SK-N-SH treated with all-trans-retinoic acid at 6 μM for 48 hours (cell line): ENCODE results near the gene AMOTL1.

Experiments used
- ARNTL ChIP-seq: fragments of 450-650 bp; formaldehyde crosslinking; IDR thresholded peaks from 2 replicates; pipeline ENCODE4 v1.5.0; 2020; ENCODE audit warnings: low read depth, mild to moderate bottlenecking, moderate library complexity, borderline replicate concordance
- GLIS3 ChIP-seq: fragments of 250-450 bp; sonication (Bioruptor Pico); IDR thresholded peaks from 2 replicates; pipeline ENCODE4 v1.5.0; 2020; ENCODE audit warnings: mild to moderate bottlenecking, moderate library complexity
- RARB ChIP-seq: fragments of 250-450 bp; sonication (Bioruptor Pico); IDR thresholded peaks from 2 replicates; pipeline ENCODE4 v1.8.0; 2021; ENCODE audit warnings: mild to moderate bottlenecking, moderate library complexity
- SNAI2 ChIP-seq: fragments of 250-450 bp; sonication (Bioruptor Pico); IDR thresholded peaks from 2 replicates; pipeline ENCODE4 v1.5.0; 2020; ENCODE audit warnings: mild to moderate bottlenecking, moderate library complexity
- ZFP3 ChIP-seq: fragments of 250-450 bp; sonication (Bioruptor Pico); IDR thresholded peaks from 2 replicates; pipeline ENCODE4 v1.5.0; 2020; ENCODE audit warnings: mild to moderate bottlenecking, moderate library complexity
- ZFP30 ChIP-seq: fragments of 450-650 bp; formaldehyde crosslinking; IDR thresholded peaks from 2 replicates; pipeline ENCODE4 v1.5.0; 2022; ENCODE audit warnings: mild to moderate bottlenecking, moderate library complexity
- ZNF565 ChIP-seq: fragments of 450-650 bp; formaldehyde crosslinking; conservative IDR thresholded peaks from 2 replicates; pipeline ENCODE4 v1.5.0; 2020; ENCODE audit warnings: low read depth, mild to moderate bottlenecking, moderate library complexity
- TF ChIP-seq, protein P1 (sequence below): fragments of 250-450 bp; sonication (Bioruptor Pico); IDR thresholded peaks from 2 replicates; pipeline ENCODE4 v1.8.0; 2020; ENCODE audit warnings: mild to moderate bottlenecking, moderate library complexity, borderline replicate concordance
- TF ChIP-seq, protein P2 (sequence below): fragments of 250-450 bp; sonication (Bioruptor Pico); IDR thresholded peaks from 2 replicates; pipeline ENCODE4 v1.5.0; 2020; ENCODE audit warnings: mild to moderate bottlenecking, moderate library complexity
- TF ChIP-seq, protein P3 (sequence below): fragments of 250-450 bp; sonication (Bioruptor Pico); IDR thresholded peaks from 2 replicates; pipeline ENCODE4 v1.5.1; 2020; ENCODE audit warnings: low read depth, mild to moderate bottlenecking, moderate library complexity

DNA sequence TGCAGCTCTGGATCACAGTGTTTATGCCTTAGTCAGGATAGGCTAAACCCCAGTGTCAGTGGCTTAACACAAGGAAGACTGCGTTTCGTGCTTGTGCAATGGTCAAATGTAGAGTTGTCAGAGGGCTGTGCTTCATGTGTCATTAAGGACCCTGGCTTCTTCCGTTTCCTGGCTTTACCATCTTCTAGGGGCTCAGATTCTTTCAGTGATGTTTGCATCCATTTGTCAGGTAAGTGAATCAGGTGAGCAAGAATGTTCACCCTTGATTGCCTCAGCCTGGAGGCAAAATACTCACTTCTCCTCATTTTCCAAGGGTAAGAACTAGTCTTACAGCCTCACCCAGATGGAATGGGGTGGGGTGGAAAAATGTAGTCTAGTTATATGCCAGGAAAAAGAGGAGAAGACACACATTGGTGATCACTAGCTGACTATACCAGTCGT, 20.5 kb upstream of the AMOTL1 start:
- TF ChIP-seq, protein P1, sequence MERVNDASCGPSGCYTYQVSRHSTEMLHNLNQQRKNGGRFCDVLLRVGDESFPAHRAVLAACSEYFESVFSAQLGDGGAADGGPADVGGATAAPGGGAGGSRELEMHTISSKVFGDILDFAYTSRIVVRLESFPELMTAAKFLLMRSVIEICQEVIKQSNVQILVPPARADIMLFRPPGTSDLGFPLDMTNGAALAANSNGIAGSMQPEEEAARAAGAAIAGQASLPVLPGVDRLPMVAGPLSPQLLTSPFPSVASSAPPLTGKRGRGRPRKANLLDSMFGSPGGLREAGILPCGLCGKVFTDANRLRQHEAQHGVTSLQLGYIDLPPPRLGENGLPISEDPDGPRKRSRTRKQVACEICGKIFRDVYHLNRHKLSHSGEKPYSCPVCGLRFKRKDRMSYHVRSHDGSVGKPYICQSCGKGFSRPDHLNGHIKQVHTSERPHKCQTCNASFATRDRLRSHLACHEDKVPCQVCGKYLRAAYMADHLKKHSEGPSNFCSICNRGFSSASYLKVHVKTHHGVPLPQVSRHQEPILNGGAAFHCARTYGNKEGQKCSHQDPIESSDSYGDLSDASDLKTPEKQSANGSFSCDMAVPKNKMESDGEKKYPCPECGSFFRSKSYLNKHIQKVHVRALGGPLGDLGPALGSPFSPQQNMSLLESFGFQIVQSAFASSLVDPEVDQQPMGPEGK (CRISPR knock-in tag): no peak
- TF ChIP-seq ZFP30 (CRISPR knock-in tag) (no peak), SNAI2 (CRISPR knock-in tag) (no peak), ZFP3 (CRISPR knock-in tag) (no peak), ARNTL (no peak), ZNF565 (CRISPR knock-in tag) (no peak), GLIS3 (CRISPR knock-in tag) (no peak), RARB (CRISPR knock-in tag) (no peak)
- TF ChIP-seq, protein P2, sequence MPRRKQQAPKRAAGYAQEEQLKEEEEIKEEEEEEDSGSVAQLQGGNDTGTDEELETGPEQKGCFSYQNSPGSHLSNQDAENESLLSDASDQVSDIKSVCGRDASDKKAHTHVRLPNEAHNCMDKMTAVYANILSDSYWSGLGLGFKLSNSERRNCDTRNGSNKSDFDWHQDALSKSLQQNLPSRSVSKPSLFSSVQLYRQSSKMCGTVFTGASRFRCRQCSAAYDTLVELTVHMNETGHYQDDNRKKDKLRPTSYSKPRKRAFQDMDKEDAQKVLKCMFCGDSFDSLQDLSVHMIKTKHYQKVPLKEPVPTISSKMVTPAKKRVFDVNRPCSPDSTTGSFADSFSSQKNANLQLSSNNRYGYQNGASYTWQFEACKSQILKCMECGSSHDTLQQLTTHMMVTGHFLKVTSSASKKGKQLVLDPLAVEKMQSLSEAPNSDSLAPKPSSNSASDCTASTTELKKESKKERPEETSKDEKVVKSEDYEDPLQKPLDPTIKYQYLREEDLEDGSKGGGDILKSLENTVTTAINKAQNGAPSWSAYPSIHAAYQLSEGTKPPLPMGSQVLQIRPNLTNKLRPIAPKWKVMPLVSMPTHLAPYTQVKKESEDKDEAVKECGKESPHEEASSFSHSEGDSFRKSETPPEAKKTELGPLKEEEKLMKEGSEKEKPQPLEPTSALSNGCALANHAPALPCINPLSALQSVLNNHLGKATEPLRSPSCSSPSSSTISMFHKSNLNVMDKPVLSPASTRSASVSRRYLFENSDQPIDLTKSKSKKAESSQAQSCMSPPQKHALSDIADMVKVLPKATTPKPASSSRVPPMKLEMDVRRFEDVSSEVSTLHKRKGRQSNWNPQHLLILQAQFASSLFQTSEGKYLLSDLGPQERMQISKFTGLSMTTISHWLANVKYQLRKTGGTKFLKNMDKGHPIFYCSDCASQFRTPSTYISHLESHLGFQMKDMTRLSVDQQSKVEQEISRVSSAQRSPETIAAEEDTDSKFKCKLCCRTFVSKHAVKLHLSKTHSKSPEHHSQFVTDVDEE (CRISPR knock-in tag): no peak
- TF ChIP-seq, protein P3, sequence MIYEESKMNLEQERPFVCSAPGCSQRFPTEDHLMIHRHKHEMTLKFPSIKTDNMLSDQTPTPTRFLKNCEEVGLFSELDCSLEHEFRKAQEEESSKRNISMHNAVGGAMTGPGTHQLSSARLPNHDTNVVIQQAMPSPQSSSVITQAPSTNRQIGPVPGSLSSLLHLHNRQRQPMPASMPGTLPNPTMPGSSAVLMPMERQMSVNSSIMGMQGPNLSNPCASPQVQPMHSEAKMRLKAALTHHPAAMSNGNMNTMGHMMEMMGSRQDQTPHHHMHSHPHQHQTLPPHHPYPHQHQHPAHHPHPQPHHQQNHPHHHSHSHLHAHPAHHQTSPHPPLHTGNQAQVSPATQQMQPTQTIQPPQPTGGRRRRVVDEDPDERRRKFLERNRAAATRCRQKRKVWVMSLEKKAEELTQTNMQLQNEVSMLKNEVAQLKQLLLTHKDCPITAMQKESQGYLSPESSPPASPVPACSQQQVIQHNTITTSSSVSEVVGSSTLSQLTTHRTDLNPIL (CRISPR knock-in tag): no peak
